Measurements from ENCODE around the gene MECP2.

GRCh38 chrX:154012336-154012991, 85.1 kb downstream of the MECP2 start:
- TF ChIP-seq, protein P1, sequence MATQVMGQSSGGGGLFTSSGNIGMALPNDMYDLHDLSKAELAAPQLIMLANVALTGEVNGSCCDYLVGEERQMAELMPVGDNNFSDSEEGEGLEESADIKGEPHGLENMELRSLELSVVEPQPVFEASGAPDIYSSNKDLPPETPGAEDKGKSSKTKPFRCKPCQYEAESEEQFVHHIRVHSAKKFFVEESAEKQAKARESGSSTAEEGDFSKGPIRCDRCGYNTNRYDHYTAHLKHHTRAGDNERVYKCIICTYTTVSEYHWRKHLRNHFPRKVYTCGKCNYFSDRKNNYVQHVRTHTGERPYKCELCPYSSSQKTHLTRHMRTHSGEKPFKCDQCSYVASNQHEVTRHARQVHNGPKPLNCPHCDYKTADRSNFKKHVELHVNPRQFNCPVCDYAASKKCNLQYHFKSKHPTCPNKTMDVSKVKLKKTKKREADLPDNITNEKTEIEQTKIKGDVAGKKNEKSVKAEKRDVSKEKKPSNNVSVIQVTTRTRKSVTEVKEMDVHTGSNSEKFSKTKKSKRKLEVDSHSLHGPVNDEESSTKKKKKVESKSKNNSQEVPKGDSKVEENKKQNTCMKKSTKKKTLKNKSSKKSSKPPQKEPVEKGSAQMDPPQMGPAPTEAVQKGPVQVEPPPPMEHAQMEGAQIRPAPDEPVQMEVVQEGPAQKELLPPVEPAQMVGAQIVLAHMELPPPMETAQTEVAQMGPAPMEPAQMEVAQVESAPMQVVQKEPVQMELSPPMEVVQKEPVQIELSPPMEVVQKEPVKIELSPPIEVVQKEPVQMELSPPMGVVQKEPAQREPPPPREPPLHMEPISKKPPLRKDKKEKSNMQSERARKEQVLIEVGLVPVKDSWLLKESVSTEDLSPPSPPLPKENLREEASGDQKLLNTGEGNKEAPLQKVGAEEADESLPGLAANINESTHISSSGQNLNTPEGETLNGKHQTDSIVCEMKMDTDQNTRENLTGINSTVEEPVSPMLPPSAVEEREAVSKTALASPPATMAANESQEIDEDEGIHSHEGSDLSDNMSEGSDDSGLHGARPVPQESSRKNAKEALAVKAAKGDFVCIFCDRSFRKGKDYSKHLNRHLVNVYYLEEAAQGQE (IDR thresholded peaks at IDR 0.05; ENCODE audit: insufficient read depth in 1 of 2, low read depth in 2 of 2, low read length in 2 of 2), result no peak
- TF ChIP-seq TAF1 (IDR thresholded peaks at IDR 0.05; ENCODE audit: borderline replicate concordance, insufficient read depth, low read length) (no peak), POLR2AphosphoS5 (IDR thresholded peaks at IDR 0.05; ENCODE audit: low read depth, low read length) (0 out of 2 replicates have a peak, but pooled peaks have one; percentile 44)

All from PFSK-1 (cell line).